ENCODE data around the gene VEGFD.

The VEGFD gene

GRCh38 chrX:15384304-15384703, at the start of gene VEGFD:
TSS of gene VEGFD (minus strand) at chrX:15384413. CDS start at chrX:15383946, 467 bp downstream.
- peak; percentile 0 for DNase-seq (ENCODE audit: low spot score)

- no peak for DNase-seq (ENCODE audit: low spot score)
These were observed 46.4 kb upstream of the VEGFD start for GRCh38 chrX:15430584-15430983.

- DNase-seq (ENCODE audit: low spot score) = no peak
These were observed 45.9 kb upstream of the VEGFD start for GRCh38 chrX:15430076-15430475.

GRCh38 chrX:15425024-15425423, 40.8 kb upstream of the VEGFD start:
- DNase-seq (ENCODE audit: low spot score) = no peak

- no peak for DNase-seq (ENCODE audit: low spot score)
These were observed 34.5 kb upstream of the VEGFD start for GRCh38 chrX:15418707-15419181.

GRCh38 chrX:15418041-15418706, 34.0 kb upstream of the VEGFD start:
- no peak for DNase-seq (ENCODE audit: low spot score)

- DNase-seq (ENCODE audit: low spot score) = no peak
These were observed 32.1 kb upstream of the VEGFD start for GRCh38 chrX:15416133-15416993.

- no peak for DNase-seq (ENCODE audit: low spot score)
These were observed 28.9 kb upstream of the VEGFD start for GRCh38 chrX:15413101-15413500.

GRCh38 chrX:15410947-15411346, 26.7 kb upstream of the VEGFD start:
- no peak for DNase-seq (ENCODE audit: low spot score)

GRCh38 chrX:15410430-15410829, 26.2 kb upstream of the VEGFD start:
- DNase-seq (ENCODE audit: low spot score) = no peak

GRCh38 chrX:15405846-15406245, 21.6 kb upstream of the VEGFD start:
- DNase-seq (ENCODE audit: low spot score) = no peak

- DNase-seq (ENCODE audit: low spot score) = no peak
These were observed 20.3 kb upstream of the VEGFD start for GRCh38 chrX:15404401-15405096.

- DNase-seq (ENCODE audit: low spot score) = no peak
These were observed 17.2 kb upstream of the VEGFD start for GRCh38 chrX:15401378-15401777.

- DNase-seq (ENCODE audit: low spot score) = no peak
These were observed 15.8 kb upstream of the VEGFD start for GRCh38 chrX:15399962-15400391.

GRCh38 chrX:15398874-15399273, 14.7 kb upstream of the VEGFD start:
- DNase-seq (ENCODE audit: low spot score) = no peak

- DNase-seq (ENCODE audit: low spot score) = no peak
These were observed 11.6 kb upstream of the VEGFD start for GRCh38 chrX:15395789-15396188.

- DNase-seq (ENCODE audit: low spot score) = no peak
These were observed 7.6 kb upstream of the VEGFD start for GRCh38 chrX:15391850-15392249.

- DNase-seq (ENCODE audit: low spot score) = no peak
These were observed 1.4 kb downstream of the VEGFD start for GRCh38 chrX:15382813-15383212.

- no peak for DNase-seq (ENCODE audit: low spot score)
These were observed 7.3 kb downstream of the VEGFD start for GRCh38 chrX:15376956-15377355.

- no peak for DNase-seq (ENCODE audit: low spot score)
These were observed 10.2 kb downstream of the VEGFD start for GRCh38 chrX:15373976-15374375.

GRCh38 chrX:15366506-15367352, 17.5 kb downstream of the VEGFD start:
- DNase-seq (ENCODE audit: low spot score) = no peak

GRCh38 chrX:15359701-15360100, 24.5 kb downstream of the VEGFD start:
- no peak for DNase-seq (ENCODE audit: low spot score)

Measured in SW480 (cell line).